ENCODE measurements around the gene GJB6.

GJB6 gene

GRCh38 chr13:20219577-20219976 lies 12.5 kb downstream of the GJB6 start:
- TF ChIP-seq CTCF (IDR thresholded peaks at IDR 0.05), result no peak
- Histone ChIP-seq H2AFZ (no peak overlapping the region), H3K27ac (no peak overlapping the region), H3K27me3 (ENCODE audit: control insufficient read depth, insufficient read depth, low read length) (no peaks in the 10 kb centered on the region), H3K79me2 (no peaks in the 10 kb centered on the region), H3K36me3 (ENCODE audit: control insufficient read depth, insufficient read depth, low read length) (no peaks in the 10 kb centered on the region), H3K9ac (no peak overlapping the region), H3K4me3 (ENCODE audit: low read depth, low read length) (no peak overlapping the region), H3K9me3 (ENCODE audit: control insufficient read depth, low read length) (no peaks in the 10 kb centered on the region), H3K4me1 (no peaks in the 10 kb centered on the region), H3K4me2 (ENCODE audit: low read length) (no peak overlapping the region)

- H3K27ac ChIP-seq, result no peak overlapping the region
- no peak overlapping the region for H3K4me2 ChIP-seq (ENCODE audit: low read length)
- no peaks in the 10 kb centered on the region for H3K79me2 ChIP-seq
- no peaks in the 10 kb centered on the region for H3K27me3 ChIP-seq (ENCODE audit: control insufficient read depth, insufficient read depth, low read length)
- no peak overlapping the region for H2AFZ ChIP-seq
- no peak for TF ChIP-seq CTCF (IDR thresholded peaks at IDR 0.05)
- no peaks in the 10 kb centered on the region for H3K9me3 ChIP-seq (ENCODE audit: control insufficient read depth, low read length)
- H3K4me1 ChIP-seq, result no peaks in the 10 kb centered on the region
- H3K4me3 ChIP-seq (ENCODE audit: low read depth, low read length), result no peak overlapping the region
- no peaks in the 10 kb centered on the region for H3K36me3 ChIP-seq (ENCODE audit: control insufficient read depth, insufficient read depth, low read length)
- H3K9ac ChIP-seq, result no peak overlapping the region
Observed at GRCh38 chr13:20217168-20217567, 15.0 kb downstream of the GJB6 start.

- Histone ChIP-seq H3K4me2 (ENCODE audit: low read length) (no peak overlapping the region), H2AFZ (no peak overlapping the region)
- TF ChIP-seq CTCF (IDR thresholded peaks at IDR 0.05), result no peak
Observed at GRCh38 chr13:20209948-20210347, 22.2 kb downstream of the GJB6 start.

GRCh38 chr13:20206698-20207235 lies 25.4 kb downstream of the GJB6 start:
- Histone ChIP-seq H3K27me3 (ENCODE audit: control insufficient read depth, insufficient read depth, low read length) (no peaks in the 10 kb centered on the region), H3K4me2 (ENCODE audit: low read length) (no peak overlapping the region), H3K9ac (no peak overlapping the region), H3K27ac (no peak overlapping the region), H3K4me1 (no peaks in the 10 kb centered on the region), H2AFZ (no peak overlapping the region), H3K79me2 (no peaks in the 10 kb centered on the region), H3K9me3 (ENCODE audit: control insufficient read depth, low read length) (no peaks in the 10 kb centered on the region), H3K36me3 (ENCODE audit: control insufficient read depth, insufficient read depth, low read length) (no peaks in the 10 kb centered on the region), H3K4me3 (ENCODE audit: low read depth, low read length) (no peak overlapping the region)
- TF ChIP-seq CTCF (IDR thresholded peaks at IDR 0.05), result no peak

More at GRCh38 chr13:20209948-20210347, 22.2 kb downstream of the GJB6 start:
- H3K27me3 ChIP-seq (ENCODE audit: control insufficient read depth, insufficient read depth, low read length), result no peaks in the 10 kb centered on the region
- no peaks in the 10 kb centered on the region for H3K36me3 ChIP-seq (ENCODE audit: control insufficient read depth, insufficient read depth, low read length)
- no peak overlapping the region for H3K9ac ChIP-seq
- H3K79me2 ChIP-seq, result no peaks in the 10 kb centered on the region
- no peak overlapping the region for H3K4me3 ChIP-seq (ENCODE audit: low read depth, low read length)
- H3K4me1 ChIP-seq, result no peaks in the 10 kb centered on the region
- no peak overlapping the region for H3K27ac ChIP-seq
- no peaks in the 10 kb centered on the region for H3K9me3 ChIP-seq (ENCODE audit: control insufficient read depth, low read length)

- Histone ChIP-seq H3K4me3 (ENCODE audit: low read depth, low read length) (no peak overlapping the region), H3K27me3 (ENCODE audit: control insufficient read depth, insufficient read depth, low read length) (no peaks in the 10 kb centered on the region), H3K79me2 (no peaks in the 10 kb centered on the region), H3K27ac (no peak overlapping the region), H3K4me2 (ENCODE audit: low read length) (no peak overlapping the region), H3K9me3 (ENCODE audit: control insufficient read depth, low read length) (no peaks in the 10 kb centered on the region), H2AFZ (no peak overlapping the region), H3K36me3 (ENCODE audit: control insufficient read depth, insufficient read depth, low read length) (no peaks in the 10 kb centered on the region), H3K9ac (no peak overlapping the region), H3K4me1 (no peaks in the 10 kb centered on the region)
- TF ChIP-seq CTCF (IDR thresholded peaks at IDR 0.05), result no peak
Observed at GRCh38 chr13:20206065-20206697, 25.9 kb downstream of the GJB6 start.

All from parathyroid adenoma (tissue), 2 donors.